ENCODE measurements around the gene FOXN3.

GRCh38 chr14:89144642-89145041 is 272.4 kb downstream of the FOXN3 start:
- TF ChIP-seq CTCF (IDR thresholded peaks at IDR 0.05), result no peak
- TF ChIP-seq POLR2A (IDR thresholded peaks at IDR 0.05), result no peak

All from ovary (tissue), 3 donors.